Endothelial cell (in vitro differentiated cells): ENCODE measurements around the gene PODXL2. TPM values are rescaled to one million over a fixed set of nuclear protein-coding genes. Genes with fewer than 3 reads are reported as not detected.

Experiments
- DNase-seq: peaks from one replicate; pipeline ENCODE4 v3.0.0; 2021; ENCODE audit warnings: low spot score
- H3K27ac Mint-ChIP-seq: one replicate; pipeline ENCODE4 v1.8.0; 2021; ENCODE audit warnings: mixed read lengths, inconsistent platforms; ENCODE audit not compliant: unreplicated experiment
- H3K27me3 Mint-ChIP-seq: one replicate; pipeline ENCODE4 v1.8.0; 2021; ENCODE audit warnings: mild to moderate bottlenecking, moderate library complexity, mixed read lengths, inconsistent platforms; ENCODE audit not compliant: unreplicated experiment
- H3K36me3 Mint-ChIP-seq: one replicate; pipeline ENCODE4 v1.8.0; 2021; ENCODE audit warnings: mild to moderate bottlenecking, low read depth, mixed read lengths, inconsistent platforms; ENCODE audit not compliant: unreplicated experiment
- H3K4me1 Mint-ChIP-seq: one replicate; pipeline ENCODE4 v1.8.0; 2021; ENCODE audit warnings: mild to moderate bottlenecking, mixed read lengths, inconsistent platforms; ENCODE audit not compliant: unreplicated experiment
- H3K4me3 Mint-ChIP-seq: one replicate; pipeline ENCODE4 v1.8.0; 2021; ENCODE audit warnings: mild to moderate bottlenecking, mixed read lengths, inconsistent platforms; ENCODE audit not compliant: unreplicated experiment
- H3K9me3 Mint-ChIP-seq: one replicate; pipeline ENCODE4 v1.8.0; 2021; ENCODE audit warnings: mixed read lengths, inconsistent platforms; ENCODE audit not compliant: unreplicated experiment
- total RNA-seq: library from RNA; stranded (reverse); fragmentation: NEBNext Ultra II Directional; extraction: Animal tissue kit (Norgen Biotek cat#: 25700); gene quantifications from one replicate; pipeline ENCODE4 v1.2.1, GENCODE V29; 2021; ENCODE audit not compliant: unreplicated experiment
- TF ChIP-seq, protein P1 (sequence below): fragments of 200-600 bp; sonication (generic); IDR thresholded peaks from one replicate; pipeline ENCODE4 v1.5.0; 2021; ENCODE audit warnings: antibody characterized with exemption; ENCODE audit not compliant: unreplicated experiment

Gene PODXL2
- total RNA-seq, 1 donor from 2014 or later: 16.4 TPM

DNA sequence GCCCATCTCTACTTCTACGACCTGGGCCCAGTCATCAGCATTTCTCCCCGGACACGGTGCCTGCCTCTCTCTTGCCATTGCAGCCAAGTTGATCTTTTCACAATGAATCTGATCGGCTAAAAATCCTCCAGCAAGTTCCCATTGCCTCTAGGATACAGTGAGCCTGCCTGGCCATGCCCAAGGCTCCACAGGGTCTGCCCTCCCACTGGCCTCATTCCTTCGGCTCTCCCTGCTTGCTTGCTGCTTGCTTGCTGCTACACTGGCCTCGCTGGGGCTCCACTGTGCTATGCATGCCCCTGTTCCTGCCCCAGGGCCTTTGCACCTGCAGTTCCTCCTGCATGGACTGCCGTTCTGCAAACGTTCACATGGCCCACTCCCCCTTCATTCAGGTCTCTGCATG lies 45.8 kb downstream of the PODXL2 start:
- Mint-ChIP-seq H3K4me3 (peak overlapping the region; percentile 17), H3K9me3 (no peaks in the 10 kb centered on the region), H3K27me3 (peaks cover 7% of the 10 kb centered on the region), H3K36me3 (peaks cover 5% of the 10 kb centered on the region), H3K27ac (peak overlapping the region; percentile 30), H3K4me1 (peaks cover 9% of the 10 kb centered on the region)
- TF ChIP-seq, protein P1, sequence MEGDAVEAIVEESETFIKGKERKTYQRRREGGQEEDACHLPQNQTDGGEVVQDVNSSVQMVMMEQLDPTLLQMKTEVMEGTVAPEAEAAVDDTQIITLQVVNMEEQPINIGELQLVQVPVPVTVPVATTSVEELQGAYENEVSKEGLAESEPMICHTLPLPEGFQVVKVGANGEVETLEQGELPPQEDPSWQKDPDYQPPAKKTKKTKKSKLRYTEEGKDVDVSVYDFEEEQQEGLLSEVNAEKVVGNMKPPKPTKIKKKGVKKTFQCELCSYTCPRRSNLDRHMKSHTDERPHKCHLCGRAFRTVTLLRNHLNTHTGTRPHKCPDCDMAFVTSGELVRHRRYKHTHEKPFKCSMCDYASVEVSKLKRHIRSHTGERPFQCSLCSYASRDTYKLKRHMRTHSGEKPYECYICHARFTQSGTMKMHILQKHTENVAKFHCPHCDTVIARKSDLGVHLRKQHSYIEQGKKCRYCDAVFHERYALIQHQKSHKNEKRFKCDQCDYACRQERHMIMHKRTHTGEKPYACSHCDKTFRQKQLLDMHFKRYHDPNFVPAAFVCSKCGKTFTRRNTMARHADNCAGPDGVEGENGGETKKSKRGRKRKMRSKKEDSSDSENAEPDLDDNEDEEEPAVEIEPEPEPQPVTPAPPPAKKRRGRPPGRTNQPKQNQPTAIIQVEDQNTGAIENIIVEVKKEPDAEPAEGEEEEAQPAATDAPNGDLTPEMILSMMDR: no peak
- DNase-seq: no peak

DNA sequence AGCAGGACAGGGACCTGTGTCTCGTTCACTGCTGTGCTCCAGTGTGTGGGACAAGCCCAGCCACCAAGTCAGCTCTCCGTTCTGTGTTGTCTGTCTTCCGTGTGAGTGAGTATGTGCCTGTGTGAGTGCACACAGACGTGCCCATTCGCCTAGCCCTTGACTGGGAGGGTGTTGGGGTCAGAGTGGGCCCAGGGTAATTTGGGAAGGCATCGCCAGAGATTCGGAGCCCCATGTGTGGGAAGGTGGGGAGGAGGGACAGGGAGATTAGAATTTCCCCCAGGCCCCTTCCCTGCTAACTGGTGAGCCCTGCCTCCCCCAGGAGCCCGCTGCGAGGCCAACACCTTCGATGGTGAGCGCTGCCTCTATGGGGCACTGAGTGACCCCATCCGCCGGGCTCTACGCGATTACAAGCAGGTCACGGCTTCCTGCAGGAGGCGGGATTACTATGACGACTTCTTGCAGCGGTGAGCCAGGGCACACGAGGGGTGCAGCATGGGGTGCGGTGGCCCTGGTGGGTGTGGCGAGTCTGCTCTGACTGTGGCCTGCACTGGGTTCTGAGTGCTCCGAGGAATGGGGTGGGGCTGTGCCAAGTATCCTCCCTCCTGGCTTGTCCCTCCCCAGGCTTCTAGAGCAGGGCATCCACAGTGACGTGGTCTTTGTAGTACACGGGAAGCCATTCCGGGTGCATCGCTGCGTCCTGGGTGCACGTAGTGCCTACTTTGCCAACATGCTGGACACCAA lies 46.8 kb downstream of the PODXL2 start:
- Mint-ChIP-seq H3K27me3 (peaks cover 10% of the 10 kb centered on the region), H3K36me3 (peaks cover 5% of the 10 kb centered on the region), H3K27ac (no peak overlapping the region), H3K4me1 (peaks cover 9% of the 10 kb centered on the region), H3K9me3 (no peaks in the 10 kb centered on the region), H3K4me3 (peak overlapping the region; percentile 9)
- DNase-seq: no peak
- TF ChIP-seq, protein P1: no peak

DNA sequence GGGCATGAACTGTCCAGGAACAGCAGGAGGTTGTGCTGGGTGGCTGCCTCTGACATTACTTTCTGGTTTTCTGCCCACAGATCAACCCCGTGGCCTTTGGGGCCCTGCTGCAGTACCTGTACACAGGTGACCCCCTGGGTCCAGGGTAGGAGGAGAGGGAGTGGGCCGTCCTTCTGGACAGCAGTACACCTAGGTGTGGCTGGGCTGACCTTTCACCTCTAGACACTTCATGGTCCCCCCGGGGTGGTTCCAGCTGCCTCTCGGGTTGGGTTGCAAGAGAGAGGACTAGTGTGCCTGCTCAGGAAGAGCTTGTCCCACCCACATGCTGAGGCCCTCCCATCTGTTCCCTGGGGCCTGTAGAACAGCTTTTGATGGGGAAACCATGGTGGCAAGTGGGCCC lies 47.5 kb downstream of the PODXL2 start:
- Mint-ChIP-seq H3K27ac (no peak overlapping the region), H3K4me1 (peaks cover 9% of the 10 kb centered on the region), H3K9me3 (no peaks in the 10 kb centered on the region), H3K27me3 (peaks cover 10% of the 10 kb centered on the region), H3K36me3 (peaks cover 5% of the 10 kb centered on the region), H3K4me3 (no peak overlapping the region)
- DNase-seq: no peak
- TF ChIP-seq, protein P1: no peak

DNA sequence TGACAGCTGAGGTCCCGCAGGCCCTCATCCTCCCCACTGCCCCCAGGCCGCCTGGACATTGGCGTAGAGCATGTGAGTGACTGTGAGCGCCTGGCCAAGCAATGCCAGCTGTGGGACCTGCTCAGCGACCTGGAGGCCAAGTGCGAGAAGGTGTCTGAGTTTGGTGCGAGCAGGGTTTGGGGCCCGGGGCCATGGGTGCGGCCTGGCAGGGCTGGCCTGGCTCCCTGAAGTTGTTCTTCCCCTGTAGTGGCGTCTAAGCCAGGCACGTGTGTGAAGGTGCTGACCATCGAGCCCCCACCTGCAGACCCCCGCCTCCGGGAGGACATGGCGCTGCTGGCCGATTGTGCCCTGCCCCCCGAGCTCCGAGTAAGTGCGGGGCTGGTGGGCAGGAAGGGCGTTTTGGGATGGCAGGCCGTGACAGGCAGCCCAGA lies 48.0 kb downstream of the PODXL2 start:
- H3K36me3 Mint-ChIP-seq: peaks cover 5% of the 10 kb centered on the region
- no peaks in the 10 kb centered on the region for H3K9me3 Mint-ChIP-seq
- no peak overlapping the region for H3K4me3 Mint-ChIP-seq
- H3K27me3 Mint-ChIP-seq: peaks cover 10% of the 10 kb centered on the region
- TF ChIP-seq, protein P1: no peak
- H3K27ac Mint-ChIP-seq: no peak overlapping the region
- H3K4me1 Mint-ChIP-seq: peaks cover 9% of the 10 kb centered on the region
- DNase-seq: no peak

DNA sequence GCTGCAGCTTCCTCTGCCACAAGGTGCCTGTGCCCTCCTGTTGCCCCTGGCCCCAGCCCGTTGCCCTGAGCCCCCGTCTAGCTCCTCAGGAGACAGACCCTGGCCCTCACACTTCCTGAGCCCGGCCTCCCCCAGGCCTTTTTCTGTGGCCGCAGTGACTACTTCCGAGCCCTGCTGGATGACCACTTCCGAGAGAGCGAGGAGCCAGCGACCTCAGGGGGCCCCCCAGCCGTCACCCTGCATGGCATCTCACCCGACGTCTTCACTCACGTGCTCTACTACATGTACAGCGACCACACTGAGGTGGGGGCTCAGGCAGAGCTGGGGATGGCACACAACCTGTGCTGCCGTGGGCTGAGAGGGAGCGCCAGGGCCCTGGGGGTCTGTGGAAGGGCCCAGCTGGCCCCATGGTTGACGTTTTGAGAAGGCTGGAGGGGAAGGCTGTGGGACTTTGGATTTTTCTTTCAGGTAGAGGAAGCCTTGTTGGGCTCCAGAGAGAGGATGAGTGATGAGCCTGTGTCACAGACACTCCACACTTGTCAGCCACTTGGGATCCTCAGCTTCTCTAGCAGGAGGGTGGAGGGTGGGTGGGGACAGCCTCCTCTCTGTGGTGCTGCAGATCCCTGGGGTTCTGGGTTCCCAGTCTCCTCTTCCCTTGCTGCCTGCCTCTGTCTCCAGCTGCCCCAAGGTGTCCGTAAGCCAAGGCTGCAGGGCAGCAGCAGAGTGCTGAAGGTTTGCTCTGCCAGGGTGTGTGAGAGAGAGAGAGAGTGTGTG lies 48.7 kb downstream of the PODXL2 start:
- no peak overlapping the region for H3K4me3 Mint-ChIP-seq
- peaks cover 5% of the 10 kb centered on the region for H3K36me3 Mint-ChIP-seq
- DNase-seq: no peak
- TF ChIP-seq, protein P1: no peak
- H3K9me3 Mint-ChIP-seq: no peaks in the 10 kb centered on the region
- peaks cover 10% of the 10 kb centered on the region for H3K27me3 Mint-ChIP-seq
- peaks cover 9% of the 10 kb centered on the region for H3K4me1 Mint-ChIP-seq
- no peak overlapping the region for H3K27ac Mint-ChIP-seq
